Hepatocyte (in vitro differentiated cells): ENCODE measurements around the gene KLRF2. TPM values are rescaled to one million over a fixed set of nuclear protein-coding genes. Genes with fewer than 3 reads are reported as not detected.

Experiments used
- DNase-seq: peaks from one replicate; pipeline ENCODE4 v3.0.0-alpha.2; 2016; ENCODE audit warnings: low spot score
- H2AFZ ChIP-seq: fragments of 200-600 bp; sonication (generic); 2 replicates; pipeline ENCODE4 v1.6.0; 2016; ENCODE audit warnings: antibody characterized with exemption, mild to moderate bottlenecking
- H3K27ac ChIP-seq: fragments of 200-600 bp; sonication (generic); 2 replicates; pipeline ENCODE4 v1.5.1; 2016; ENCODE audit warnings: mild to moderate bottlenecking
- H3K27me3 ChIP-seq: fragments of 200-600 bp; sonication (generic); 2 replicates; pipeline ENCODE4 v1.6.1; 2016
- H3K36me3 ChIP-seq: fragments of 200-600 bp; sonication (generic); replicated peaks from 2 replicates; pipeline ENCODE4 v1.5.1; 2016; ENCODE audit warnings: low read depth; ENCODE audit not compliant: insufficient read depth
- H3K4me1 ChIP-seq: fragments of 200-600 bp; sonication (generic); 2 replicates; pipeline ENCODE4 v1.5.1; 2016; ENCODE audit warnings: mild to moderate bottlenecking, moderate library complexity; ENCODE audit not compliant: insufficient read depth
- H3K4me2 ChIP-seq: fragments of 200-600 bp; sonication (generic); 2 replicates; pipeline ENCODE4 v1.6.0; 2016
- H3K4me3 ChIP-seq: fragments of 200-600 bp; sonication (generic); 2 replicates; pipeline ENCODE4 v1.5.1; 2016; ENCODE audit warnings: mild to moderate bottlenecking
- H3K79me2 ChIP-seq: fragments of 200-600 bp; sonication (generic); 2 replicates; pipeline ENCODE4 v1.6.0; 2017; ENCODE audit warnings: mild to moderate bottlenecking
- H3K9me2 ChIP-seq: fragments of 200-600 bp; sonication (generic); replicated peaks from 2 replicates; pipeline ENCODE4 v1.6.0; 2017; ENCODE audit warnings: mild to moderate bottlenecking; ENCODE audit not compliant: insufficient read depth
- H3K9me3 ChIP-seq: fragments of 200-600 bp; sonication (generic); 2 replicates; pipeline ENCODE4 v1.5.1; 2016; ENCODE audit warnings: low read depth, mild to moderate bottlenecking
- H4K20me1 ChIP-seq: fragments of 200-600 bp; sonication (generic); 2 replicates; pipeline ENCODE4 v1.6.0; 2016; ENCODE audit warnings: mild to moderate bottlenecking; ENCODE audit not compliant: insufficient read depth, poor library complexity, severe bottlenecking
- CTCF ChIP-seq: fragments of 200-600 bp; sonication (generic); IDR thresholded peaks from 2 replicates; pipeline ENCODE4 v1.5.1; 2016; ENCODE audit warnings: antibody characterized with exemption, mild to moderate bottlenecking; ENCODE audit not compliant: poor library complexity
- EZH2 ChIP-seq: fragments of 200-600 bp; sonication (generic); IDR thresholded peaks from 2 replicates; pipeline ENCODE4 v1.6.1; 2016; ENCODE audit warnings: antibody characterized with exemption, mild to moderate bottlenecking, borderline replicate concordance
- EZH2phosphoT487 ChIP-seq: fragments of 200-600 bp; sonication (generic); IDR thresholded peaks from one replicate; pipeline ENCODE4 v1.6.1; 2018; ENCODE audit warnings: antibody characterized with exemption, mild to moderate bottlenecking, low read depth, moderate library complexity; ENCODE audit not compliant: unreplicated experiment, severe bottlenecking
- WGBS: methylation state at CpG from one replicate; pipeline ENCODE4 v1.1.6; 2016; ENCODE audit warnings: low lambda C conversion rate; ENCODE audit errors: missing lambda C conversion rate; 5-methylcytosine and 5-hydroxymethylcytosine counted together
- polyA plus RNA-seq: library from polyadenylated mRNA; unstranded; fragments of >200 nt; fragmentation: Nextera tagmentation; extraction: Ambion mirVana; gene quantifications from 2 replicates; pipeline ENCODE4 v1.2.1, GENCODE V29; 2016
- total RNA-seq: library from RNA; depleted of rRNA; stranded (reverse); fragments of >200 nt; gene quantifications from 2 replicates; pipeline ENCODE4 v1.2.3, GENCODE V29; 2014

Gene KLRF2
- total and polyA plus RNA-seq, 2 experiments from 2014 or later = not detected

GRCh38 chr12:9867531-9867930 is 13.8 kb upstream of the KLRF2 start:
- H3K9me3 ChIP-seq = no peaks in the 10 kb centered on the region
- H3K4me1 ChIP-seq = peaks cover 4% of the 10 kb centered on the region
- no peak overlapping the region for H2AFZ ChIP-seq
- no peak for DNase-seq
- TF ChIP-seq EZH2 (no peak), CTCF (no peak), EZH2phosphoT487 (no peak)
- 83% methylated on average over 4 of the region's 4 CpGs for WGBS
- no peak overlapping the region for H3K4me3 ChIP-seq
- H3K79me2 ChIP-seq = no peaks in the 10 kb centered on the region
- H3K36me3 ChIP-seq = no peaks in the 10 kb centered on the region
- H3K27ac ChIP-seq = no peak overlapping the region
- no peaks in the 10 kb centered on the region for H4K20me1 ChIP-seq
- no peaks in the 10 kb centered on the region for H3K27me3 ChIP-seq
- no peaks in the 10 kb centered on the region for H3K9me2 ChIP-seq
- H3K4me2 ChIP-seq = peak overlapping the region; percentile 4

- Histone ChIP-seq H3K27ac (no peak overlapping the region), H3K9me2 (no peaks in the 10 kb centered on the region), H3K9me3 (no peaks in the 10 kb centered on the region), H4K20me1 (no peaks in the 10 kb centered on the region), H3K27me3 (no peaks in the 10 kb centered on the region), H3K36me3 (no peaks in the 10 kb centered on the region), H3K79me2 (no peaks in the 10 kb centered on the region), H3K4me2 (peak overlapping the region; percentile 74), H2AFZ (peak overlapping the region; percentile 78), H3K4me3 (no peak overlapping the region), H3K4me1 (peaks cover 4% of the 10 kb centered on the region)
- 94% methylated on average over 11 of the region's 11 CpGs for WGBS
- DNase-seq = no peak
- no peak for TF ChIP-seq EZH2phosphoT487
- TF ChIP-seq EZH2 = no peak
- TF ChIP-seq CTCF = no peak
Observed at GRCh38 chr12:9868311-9868801, 12.9 kb upstream of the KLRF2 start.

GRCh38 chr12:9868951-9869306 is 12.4 kb upstream of the KLRF2 start:
- H3K4me1 ChIP-seq = peaks cover 4% of the 10 kb centered on the region
- H3K27ac ChIP-seq = peak overlapping the region; percentile 7
- H3K4me3 ChIP-seq = no peak overlapping the region
- peak overlapping the region; percentile 78 for H2AFZ ChIP-seq
- no peak for TF ChIP-seq EZH2phosphoT487
- TF ChIP-seq CTCF = no peak
- no peak for TF ChIP-seq EZH2
- no peaks in the 10 kb centered on the region for H3K9me2 ChIP-seq
- no peaks in the 10 kb centered on the region for H3K9me3 ChIP-seq
- no peaks in the 10 kb centered on the region for H3K79me2 ChIP-seq
- 81% methylated on average over 4 of the region's 4 CpGs for WGBS
- H4K20me1 ChIP-seq = no peaks in the 10 kb centered on the region
- no peak for DNase-seq
- peak overlapping the region; percentile 74 for H3K4me2 ChIP-seq
- no peaks in the 10 kb centered on the region for H3K27me3 ChIP-seq
- no peaks in the 10 kb centered on the region for H3K36me3 ChIP-seq
